Measurements from ENCODE around the gene ATP2B3.

Gene ATP2B3

DNA sequence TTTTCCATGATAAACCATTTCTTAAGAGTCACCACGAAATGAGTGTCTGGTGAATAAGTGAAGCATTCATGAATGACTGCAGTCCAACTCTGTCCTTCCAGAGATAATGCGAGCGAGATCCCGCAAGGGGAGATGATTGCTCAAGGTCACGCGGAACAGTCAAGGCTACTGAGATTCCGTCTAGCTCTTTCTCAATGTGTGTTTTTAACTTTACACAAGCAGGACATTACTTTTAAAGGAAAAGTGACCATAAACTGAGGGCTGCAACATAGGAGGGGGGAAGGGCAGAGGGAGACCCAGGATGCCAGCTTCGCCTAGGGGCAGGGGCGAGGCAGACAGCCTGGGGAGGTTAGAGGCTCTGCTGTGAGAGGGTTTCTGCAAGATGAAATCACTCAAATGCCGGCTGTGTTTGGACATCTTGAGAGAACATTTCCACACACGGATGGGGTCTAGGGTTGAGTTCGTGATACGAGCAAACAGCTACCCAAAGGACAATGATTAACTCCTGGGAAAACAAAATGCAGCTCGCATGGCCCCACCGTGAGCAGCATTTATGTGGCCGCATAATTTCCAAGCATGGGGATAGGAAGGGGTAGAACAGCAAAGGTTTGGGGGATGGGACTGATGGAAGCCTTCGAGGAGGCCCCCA is 105.3 kb downstream of the ATP2B3 start:
- no peak for DNase-seq

DNA sequence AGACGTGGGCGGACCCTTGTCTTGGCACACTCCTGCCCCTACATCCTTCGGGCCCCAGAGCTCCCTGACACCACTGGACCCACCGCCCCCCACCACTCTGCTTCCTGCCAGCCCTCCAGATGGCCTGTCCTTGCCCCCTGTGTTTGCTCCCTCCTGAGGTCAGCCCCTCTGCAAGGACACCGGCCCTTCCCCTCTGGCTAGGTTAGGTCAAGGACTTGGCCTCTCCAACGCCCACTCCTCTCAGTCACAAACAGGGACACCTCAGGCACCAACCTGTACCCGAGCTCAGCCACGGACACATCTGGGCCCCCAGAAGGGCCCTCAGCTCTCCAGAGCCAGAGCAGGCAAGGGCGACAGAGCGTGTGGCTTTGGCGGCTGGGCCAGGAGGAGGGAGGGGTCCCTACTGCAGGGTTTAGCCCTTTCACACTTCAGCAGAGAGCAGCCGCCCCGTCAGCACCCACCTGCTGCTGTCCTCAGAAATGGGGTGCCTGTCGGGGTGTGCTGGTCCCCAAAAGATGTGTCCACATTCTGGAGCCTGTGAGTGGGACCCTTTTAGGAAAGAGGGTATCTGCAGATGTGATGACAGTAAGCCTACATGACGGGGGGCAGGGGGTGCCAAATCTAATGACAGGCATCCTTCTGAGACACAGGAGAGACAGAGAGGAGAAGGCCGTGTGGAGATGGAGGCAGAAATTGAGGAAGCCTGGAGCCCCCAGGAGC is 106.0 kb downstream of the ATP2B3 start:
- no peak for DNase-seq

DNA sequence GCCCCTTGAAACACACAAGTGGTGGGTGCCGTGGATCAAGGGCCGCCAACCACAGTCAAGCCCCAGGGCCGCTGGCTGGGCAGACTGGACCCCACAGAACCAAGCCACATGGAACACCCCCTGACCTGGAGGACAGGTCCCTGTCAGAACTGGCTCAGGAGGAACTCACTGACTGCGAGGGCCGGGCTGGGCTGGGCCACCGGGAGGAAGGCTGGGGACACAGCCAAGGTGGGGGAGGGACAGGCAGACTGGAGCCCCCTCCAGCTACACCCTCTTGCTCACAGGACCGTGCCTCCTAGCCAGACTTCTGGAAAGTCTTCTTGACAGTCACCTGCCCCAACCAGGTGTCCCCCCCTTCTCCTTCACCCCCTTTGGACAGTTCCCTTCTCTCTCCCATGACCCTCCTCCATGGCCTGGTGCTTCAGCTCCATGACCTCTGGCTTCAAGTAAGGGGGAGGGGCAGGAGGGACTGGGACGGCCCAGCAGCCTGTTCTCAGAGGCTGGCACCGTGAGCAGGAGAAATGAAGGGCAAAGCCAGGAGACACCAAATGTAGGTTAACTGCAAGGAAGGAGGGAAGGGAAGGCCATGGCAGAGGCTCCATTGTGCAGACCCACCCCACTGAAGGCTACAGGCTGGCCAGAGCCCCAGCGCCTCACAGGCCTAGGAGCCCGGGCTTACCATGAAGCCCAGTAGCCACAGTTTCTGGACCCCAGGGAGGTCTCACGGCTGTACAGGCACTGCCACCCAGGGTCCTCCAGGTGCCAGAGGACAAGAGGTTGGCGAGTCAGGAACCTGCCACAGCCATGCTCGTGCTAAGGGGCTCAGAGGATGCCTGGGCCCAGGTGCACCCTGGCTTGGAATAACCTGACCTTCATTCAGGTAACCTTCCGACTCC is 107.0 kb downstream of the ATP2B3 start:
- DNase-seq = no peak

DNA sequence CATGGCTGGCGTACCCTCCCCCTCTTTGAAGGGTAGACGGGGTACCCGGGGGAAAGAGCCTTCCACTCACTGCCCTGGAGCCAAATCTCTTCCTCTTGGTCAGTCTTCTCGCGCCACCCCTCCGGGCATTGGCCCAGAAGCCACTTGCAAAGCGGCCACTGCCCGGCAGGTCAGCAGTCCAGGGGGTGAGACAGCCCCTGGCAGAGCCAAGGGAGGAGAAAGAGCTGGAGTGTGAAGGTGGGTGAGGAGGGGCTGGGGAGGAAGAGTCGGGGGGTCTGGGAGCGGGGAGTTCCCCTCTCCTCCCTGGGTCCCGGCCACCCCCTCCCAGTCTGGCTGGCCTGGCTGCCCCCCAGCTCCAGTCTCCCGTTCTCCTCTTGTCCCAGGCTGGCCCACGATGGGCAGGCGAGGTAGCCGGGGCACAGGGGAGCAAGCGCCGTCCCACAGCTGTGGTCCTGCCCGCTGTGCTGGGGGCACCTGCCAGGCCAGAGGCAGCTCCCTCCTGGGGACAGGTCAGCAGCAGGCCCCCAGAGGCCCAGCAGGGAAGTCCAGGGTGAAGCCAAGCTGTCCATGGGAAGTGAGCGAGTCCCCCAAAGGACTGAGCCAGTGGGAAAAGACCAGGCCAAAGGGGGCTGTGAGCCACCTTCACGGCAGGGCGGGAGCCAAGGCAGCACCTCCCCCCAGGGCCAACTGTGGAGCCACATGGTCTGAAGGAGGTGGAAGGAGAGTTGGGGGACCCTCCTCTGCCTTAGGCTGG is 108.0 kb downstream of the ATP2B3 start:
- no peak for DNase-seq

DNA sequence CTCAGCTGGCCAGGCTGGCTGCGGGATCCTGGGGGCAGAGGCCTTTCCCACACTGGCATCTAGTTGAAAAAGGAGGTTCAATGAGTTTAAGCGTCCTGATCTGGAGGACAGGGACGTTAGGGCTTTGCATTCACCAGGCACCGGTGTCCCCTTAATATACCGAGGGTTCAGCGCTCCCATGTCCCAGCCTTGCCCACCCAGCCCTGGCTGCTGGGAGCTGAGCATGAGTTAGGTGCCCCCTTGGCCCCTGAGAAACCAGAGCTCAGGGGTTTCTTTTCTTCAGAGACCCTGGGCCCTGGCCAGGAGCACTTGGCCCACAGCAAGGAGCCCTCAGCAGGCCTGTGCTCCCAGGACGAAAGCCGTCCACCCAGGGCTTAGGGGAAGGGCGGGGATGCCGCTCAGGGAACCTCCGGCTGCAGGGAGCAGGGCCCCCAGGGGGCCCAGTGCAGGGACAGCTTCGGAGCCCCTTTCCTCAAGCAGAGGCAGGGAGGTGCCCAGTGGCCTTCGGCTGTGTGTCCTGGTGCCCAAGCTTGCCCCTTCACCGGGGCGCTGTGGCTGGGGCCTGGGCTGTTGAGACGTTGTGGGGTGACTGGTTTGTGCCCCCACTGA is 108.7 kb downstream of the ATP2B3 start:
- no peak for DNase-seq

DNA sequence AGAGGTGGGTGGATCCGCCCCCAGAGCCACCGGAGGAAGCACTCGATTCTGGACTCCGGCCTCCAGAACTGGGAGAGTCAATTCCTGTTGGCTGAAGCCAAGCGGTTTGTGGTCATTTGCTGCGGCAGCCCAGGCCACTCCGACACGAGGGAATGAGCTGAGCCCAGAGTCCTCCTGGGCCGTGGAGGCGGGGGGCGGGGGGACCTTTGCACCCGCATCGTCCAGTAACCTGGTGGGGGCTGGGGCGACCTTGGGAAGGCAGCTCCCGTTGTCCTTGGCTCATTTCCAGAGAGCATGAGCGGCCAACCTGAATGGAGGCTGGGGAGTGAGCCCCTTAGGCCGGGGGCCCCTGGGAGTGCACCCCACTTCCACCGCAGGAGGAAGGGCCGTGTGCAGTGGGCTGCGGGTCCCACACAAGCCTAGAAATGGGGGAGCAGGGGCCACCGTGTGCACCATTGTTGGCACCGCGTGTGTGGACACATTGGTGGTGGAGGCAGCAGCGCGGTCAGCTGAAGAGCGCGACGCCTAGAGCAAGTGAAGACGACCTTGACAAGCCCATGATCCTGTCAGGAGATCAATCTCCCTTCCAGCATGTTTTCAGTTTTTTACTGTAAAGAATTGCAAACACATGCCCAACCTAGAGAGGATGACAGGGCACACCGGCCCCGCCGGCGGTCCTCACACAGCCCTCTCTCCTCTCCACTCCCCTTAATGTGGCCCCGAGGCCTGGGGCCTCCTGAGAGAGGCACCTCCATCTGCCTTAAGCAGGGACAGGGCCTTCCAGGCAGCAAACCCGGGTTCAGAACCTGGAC is 109.6 kb downstream of the ATP2B3 start:
- no peak for DNase-seq

DNA sequence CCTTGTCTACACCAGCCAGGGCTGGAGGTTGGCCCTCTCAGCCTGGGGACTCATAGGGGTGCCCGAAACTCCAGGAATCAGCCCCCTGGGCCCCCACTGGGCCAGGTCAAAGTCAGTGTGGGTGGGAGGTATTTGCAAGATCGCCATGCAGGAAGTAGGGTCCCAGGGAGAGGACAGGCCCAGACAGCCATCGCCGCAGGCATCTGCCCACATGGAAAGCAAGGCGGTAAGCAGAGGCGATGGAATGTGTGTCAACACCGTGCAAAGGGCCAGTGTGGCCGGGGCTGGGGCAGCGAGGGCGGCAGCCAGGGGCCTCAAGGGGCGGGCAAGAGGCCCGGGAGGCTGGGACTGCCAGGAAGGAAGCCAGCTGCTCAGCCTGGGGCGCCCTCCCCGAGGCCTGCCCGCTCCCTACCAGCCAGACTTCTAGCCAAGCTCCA is 110.3 kb downstream of the ATP2B3 start:
- DNase-seq = no peak

DNA sequence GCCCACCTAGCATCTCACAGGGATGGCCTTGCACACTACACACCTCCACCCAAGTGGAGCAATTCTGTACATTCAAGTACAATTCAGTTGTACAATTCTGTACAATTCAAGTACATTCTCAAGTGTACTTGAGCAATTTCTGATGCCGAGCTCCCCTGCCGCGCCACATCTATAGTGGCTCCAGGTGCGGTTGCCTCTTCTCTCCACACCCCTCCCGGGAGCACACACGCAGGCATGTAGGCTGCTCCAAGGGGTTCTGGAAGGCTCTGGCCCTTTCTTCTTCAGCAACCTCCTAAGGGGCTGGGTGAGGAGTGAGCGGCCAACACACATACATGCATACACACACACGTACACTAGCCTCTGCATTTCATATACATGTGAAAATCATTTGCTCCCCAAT is 110.7 kb downstream of the ATP2B3 start:
- DNase-seq = no peak

DNA sequence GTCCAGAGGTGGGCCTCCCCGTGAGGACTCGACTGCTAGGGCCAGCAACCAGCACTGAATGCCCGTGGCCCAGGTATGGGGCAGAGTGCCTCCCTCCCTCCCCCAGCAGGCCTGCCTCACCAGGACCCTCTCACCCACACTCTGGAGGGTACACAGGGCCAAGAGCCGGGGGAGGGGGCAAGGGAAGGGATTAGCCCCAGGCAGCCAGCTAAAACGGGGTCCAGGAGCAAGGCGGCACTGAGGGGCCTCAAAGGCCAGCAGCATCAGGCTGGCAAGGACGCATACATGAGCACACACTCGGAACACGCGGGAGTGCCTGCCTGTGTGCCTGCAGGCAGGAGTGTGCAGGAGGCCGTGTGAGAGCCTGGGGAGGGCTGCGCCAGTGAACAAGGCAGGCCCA is 111.2 kb downstream of the ATP2B3 start:
- DNase-seq = no peak

DNA sequence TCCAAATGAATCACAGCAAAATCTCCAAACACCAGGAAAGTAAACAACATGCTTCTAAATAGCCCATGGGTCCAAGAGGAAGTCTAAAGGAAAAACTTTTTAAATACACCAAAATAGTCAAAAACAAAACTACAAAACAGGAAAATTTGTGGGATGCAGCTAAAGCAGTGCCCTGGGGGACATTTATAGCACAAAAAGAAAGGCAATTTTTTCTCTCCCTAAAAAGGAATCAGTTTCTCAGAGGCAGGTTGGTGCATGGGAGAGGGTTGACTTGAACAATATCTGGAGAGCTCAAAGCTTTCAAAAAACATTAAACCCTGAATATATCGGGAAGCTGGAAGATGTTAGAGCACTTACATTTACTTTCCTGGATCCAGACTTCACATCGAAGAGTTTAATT is 113.9 kb downstream of the ATP2B3 start:
- DNase-seq = no peak

DNA sequence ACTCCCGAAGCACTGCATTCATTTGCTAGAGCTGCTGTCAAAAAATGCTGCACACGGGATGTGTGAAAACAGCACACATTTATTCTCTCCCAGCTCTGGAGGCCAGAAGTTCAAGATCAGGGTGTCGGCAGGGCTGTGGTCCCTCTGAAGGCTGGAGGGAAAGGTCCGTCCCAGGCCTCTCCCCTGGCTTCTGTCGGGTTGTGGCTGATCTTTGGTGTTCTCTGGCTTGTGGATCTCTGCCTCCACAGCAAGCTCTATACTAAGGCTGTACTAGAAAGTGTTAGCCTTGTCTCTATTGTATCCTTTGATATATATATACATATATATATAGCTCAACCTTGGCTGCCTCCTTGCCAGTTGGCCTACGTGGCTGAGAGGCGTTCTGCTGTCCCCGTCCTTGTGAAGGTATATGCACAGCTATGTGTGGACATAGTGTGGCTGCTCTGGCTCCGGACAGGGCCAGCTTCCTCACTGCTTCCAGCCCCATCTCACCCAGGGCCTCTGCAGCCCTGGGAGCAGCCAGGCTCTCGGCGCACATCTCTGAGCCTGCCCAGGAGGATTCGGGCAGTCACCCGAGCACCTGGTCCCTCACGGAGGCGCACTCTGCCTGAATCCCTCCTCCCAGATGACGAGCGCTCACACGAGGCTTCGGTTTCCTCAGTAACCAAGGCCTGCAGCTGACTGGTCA is 114.6 kb downstream of the ATP2B3 start:
- no peak for DNase-seq
